ENCODE data around the gene MBD2.
"Not testable (repeated sequence)": the region's sequence is repeated elsewhere in the genome, so short reads cannot be mapped to it uniquely, and the experiment has no call there.

The MBD2 gene, protein sequence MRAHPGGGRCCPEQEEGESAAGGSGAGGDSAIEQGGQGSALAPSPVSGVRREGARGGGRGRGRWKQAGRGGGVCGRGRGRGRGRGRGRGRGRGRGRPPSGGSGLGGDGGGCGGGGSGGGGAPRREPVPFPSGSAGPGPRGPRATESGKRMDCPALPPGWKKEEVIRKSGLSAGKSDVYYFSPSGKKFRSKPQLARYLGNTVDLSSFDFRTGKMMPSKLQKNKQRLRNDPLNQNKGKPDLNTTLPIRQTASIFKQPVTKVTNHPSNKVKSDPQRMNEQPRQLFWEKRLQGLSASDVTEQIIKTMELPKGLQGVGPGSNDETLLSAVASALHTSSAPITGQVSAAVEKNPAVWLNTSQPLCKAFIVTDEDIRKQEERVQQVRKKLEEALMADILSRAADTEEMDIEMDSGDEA

DNA sequence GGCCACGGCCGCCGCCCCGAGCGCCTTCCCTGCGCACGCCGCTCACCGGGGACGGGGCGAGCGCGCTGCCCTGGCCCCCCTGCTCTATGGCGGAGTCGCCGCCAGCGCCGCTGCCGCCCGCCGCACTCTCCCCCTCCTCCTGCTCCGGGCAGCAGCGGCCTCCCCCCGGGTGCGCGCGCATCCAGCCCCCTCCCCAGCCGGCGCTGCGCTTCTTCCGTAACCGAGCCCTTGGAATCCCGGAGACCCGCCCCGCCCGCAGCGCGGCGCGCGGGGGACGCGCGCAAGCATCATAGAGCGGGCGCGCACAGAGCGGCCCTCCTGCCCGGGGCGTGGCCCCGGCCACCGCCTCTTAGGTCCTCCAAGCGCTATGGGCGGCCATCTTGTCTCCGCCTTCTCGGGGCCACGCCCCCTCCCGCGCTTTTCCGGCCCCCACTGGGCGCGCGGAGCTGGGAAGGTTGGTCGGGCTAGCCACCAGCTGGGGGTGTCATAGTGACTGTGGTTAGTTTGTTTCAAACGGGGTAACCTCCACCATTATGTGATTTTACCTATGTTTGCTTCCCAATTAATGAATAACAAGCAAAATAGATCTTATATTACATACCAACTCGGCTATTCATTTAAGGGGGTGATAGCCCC is at the start of gene MBD2:
Gene MBD2 (minus strand): TSS at position 291 of the 636 bp plus-strand sequence. CDS start 110 bp downstream, at position 181.
- DNase-seq = peak; percentile 93

DNA sequence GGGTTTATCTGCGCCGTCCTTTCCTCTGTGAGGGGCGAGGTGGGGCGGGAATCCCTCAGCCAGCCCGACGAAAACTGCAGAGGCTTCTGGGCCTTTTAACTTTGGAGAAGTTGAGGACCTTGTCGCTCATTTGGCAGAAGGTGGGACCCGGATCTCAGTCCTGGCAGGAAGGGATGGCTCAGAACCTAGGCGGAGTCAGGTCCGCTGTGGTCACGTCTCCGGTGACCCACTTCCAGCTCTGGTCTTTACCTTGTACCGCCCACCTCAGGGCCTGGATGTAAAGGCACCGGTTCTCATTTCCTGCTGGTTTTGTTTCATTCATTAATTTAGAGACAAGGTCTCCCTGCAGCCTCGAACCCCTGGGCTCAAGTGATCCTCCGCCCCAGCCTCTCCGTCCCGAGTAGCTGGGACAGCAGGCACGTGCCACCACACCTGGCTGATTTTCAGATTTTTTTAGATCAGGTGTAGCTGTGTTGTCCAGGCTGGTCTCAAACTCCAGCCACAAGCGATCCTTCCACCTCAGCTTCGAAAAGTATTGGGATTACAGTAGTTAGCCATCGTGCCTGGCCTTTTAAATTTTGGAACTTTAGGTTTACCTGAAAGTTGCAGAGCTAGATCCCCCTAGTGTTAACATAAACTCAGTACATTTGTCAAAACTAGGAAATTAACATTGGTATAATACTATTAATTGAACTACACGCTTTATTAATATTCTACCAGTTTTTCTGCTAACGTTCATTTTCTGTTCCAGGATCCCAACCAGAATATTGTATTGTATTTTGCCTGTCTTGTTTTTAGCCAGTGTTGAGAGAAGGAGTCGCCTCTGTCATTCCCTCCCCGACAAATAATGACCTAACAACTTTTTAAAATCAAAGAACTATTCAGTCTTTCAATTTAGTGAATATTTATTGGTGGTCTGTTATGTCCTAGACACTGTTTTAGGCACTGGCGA is 45.7 kb upstream of the MBD2 start:
- peak; percentile 47 for DNase-seq

DNA sequence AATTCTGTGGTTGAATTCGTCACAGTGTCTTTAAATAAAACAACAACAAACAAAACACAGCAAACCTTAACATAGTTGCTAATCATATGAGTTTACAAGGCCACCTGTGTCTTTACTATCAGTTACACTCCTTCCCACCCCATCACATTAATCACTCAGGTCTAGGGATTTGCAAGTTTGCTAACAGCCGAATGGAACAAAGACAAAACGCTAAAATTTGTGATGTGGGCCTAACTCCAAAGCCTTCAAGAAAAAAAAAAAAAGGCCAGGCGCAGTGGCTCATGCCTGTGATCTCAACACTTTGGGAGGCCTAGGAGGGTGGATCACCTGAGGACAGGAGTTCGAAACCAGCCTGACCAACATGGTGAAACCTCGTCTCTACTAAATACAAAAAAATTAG is 44.3 kb upstream of the MBD2 start:
- no peak for DNase-seq

DNA sequence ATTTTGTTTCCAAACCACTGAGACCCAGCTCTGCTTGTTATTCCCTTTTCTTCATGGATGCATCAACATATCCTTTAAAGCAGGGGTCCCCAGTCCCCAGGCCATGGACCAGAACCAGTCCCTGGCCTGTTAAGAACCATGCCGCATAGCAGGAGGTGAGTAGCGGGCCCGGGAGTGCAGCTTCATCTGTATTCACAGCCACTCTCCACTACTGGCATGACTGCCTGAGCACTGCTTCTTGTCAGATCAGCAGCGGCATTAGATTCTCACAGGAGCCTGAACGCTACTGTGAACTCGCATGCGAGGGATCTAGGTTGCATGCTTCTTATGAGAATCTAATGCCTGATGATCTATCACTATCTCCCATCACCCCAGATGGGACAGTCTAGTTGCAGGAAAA is 43.2 kb upstream of the MBD2 start:
- no peak for DNase-seq

DNA sequence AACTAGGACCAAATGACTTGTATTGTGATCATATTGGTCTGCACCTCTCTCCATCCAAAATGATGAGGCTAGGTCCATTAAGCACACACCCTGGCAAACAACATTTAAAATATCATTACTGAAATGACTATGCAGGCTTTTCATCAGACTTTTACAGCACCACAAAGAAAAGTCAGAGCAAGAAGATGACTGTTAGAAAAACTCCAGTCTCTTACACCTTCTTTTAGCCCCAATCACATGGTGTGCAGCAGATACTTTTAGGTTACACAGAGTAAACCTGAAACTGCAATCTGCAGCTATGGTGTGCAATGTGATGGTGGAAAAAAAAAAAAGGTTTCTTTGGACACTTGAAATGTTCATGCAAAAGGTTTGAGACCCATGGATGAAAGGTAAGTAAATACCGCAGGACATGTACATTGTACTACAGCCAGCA is 39.5 kb upstream of the MBD2 start:
- DNase-seq = no peak

DNA sequence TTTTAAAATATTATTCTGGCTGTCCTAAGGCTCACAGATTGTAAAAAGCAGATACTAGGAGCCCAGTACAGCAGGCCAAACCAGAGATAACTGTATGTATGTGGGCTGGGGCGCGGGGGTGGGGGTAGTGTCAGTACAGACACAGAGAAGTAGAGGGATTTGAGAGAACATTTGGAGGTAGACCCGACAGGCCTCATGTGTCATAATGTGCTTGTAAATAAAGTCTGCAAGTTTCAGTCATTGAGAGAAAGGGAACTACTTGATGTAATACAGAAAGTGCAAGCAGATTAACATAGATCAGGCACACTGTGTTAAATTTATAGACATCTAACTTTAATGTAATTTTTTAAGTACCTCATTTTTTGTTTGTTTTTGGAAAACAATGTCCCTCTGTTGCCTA is 37.4 kb upstream of the MBD2 start:
- peak; percentile 66 for DNase-seq

DNA sequence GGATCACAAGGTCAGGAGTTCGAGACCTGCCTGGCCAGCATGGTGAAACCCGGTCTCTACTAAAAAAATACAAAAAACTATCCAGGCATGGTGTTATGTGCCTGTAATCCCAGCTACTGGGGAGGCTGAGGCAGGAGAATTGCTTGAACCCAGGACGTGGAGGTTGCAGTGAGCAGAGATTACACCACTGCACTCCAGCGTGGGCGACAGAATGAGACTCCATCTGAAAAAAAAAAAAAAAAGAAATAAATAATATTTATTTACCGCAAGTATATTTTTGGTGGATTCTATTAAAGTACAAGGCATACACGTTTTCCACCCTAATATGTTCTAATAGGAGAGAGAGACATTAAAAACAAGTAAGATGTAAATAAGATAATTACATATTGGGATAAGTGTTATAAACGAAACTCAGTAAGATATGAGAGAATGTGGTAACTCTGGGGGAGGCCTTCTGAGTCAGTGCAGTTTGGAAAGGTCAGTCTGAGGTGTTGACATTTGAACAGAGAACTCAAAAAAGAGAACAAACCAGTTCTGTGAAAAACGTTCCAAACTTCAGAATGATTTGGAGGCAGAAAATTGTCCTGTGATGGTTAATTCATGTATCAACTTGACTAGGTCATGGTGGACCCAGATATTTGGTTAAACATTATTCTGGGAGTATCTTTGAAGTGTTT is 36.1 kb upstream of the MBD2 start:
- DNase-seq = no peak

DNA sequence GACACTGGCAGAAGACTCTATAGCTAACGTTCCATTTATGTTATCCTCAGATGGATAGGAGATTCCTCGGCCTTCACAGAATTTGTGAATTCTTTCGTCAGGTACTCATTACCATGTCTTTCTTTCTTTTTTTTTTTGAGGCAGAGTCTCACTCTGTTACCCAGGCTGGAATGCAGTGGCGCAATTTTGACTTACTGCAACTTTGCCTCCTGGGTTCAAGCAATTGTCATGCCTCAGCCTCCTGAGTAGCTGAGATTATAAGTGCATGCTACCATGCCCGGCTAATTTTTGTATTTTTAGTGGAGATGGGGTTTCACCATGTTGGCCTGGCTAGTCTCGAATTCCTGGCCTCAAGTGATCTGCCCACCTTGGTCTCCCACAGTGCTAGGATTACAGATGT is 33.3 kb upstream of the MBD2 start:
- DNase-seq = not testable (repeated sequence)

DNA sequence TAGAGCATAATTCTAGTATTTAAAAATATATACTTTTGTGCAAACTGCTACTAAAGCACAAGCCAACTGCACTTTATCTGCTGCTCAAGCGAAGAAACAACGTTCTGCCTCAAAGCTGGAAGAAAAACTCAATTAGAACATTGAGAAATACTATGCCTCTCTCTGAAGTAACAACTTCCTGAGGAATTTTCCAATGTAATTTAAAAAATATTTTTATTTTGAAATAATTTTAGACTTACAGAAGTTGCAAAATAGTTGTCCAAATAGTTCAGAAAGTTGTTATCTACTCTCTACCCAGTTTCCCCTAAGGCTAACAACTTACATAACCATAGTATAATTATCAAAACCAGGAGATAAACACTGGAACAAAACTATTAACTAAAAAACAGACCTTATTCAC is 32.5 kb upstream of the MBD2 start:
- no peak for DNase-seq

DNA sequence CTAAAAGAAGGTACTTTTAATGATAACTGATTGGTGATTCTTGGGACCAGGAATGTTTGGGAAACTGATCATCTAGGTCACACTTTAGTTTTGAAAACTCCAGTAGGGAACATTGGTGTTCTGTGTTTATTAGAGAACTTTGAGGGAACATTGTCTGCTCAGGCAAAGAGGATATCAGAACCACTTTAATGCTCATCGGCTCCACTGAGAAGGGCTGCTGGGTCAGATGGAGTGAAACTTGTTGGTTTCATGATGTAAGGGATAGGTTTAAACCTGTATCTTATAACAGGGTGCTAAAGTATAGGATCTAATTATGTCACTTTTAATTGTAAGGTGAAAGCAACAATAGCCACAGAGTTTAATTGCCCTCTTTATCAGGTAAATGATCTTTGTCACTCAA is 30.7 kb upstream of the MBD2 start:
- no peak for DNase-seq

DNA sequence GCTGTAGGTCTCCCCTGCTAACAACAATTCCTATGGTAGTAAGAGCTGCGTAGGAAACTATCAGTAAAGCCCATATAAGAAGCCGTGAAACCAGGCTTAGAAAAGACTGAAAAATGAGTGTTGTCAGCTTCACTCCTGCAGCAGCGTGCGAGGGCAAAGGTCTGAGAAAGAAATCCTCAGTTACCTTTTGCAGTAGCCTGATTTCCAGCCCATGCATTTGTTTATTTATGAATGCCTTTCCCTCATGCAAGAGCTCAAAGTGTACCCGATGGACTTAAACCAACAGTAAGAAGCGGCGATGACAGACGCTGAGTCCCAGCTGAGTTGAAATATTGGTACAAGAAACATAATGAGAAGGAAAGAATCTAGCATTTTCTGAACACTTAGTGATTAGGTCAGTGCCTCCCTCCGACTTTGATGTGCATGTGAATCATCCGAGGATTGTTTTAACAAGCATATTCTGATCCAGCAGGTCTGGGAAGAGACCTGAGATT is 29.8 kb upstream of the MBD2 start:
- no peak for DNase-seq

DNA sequence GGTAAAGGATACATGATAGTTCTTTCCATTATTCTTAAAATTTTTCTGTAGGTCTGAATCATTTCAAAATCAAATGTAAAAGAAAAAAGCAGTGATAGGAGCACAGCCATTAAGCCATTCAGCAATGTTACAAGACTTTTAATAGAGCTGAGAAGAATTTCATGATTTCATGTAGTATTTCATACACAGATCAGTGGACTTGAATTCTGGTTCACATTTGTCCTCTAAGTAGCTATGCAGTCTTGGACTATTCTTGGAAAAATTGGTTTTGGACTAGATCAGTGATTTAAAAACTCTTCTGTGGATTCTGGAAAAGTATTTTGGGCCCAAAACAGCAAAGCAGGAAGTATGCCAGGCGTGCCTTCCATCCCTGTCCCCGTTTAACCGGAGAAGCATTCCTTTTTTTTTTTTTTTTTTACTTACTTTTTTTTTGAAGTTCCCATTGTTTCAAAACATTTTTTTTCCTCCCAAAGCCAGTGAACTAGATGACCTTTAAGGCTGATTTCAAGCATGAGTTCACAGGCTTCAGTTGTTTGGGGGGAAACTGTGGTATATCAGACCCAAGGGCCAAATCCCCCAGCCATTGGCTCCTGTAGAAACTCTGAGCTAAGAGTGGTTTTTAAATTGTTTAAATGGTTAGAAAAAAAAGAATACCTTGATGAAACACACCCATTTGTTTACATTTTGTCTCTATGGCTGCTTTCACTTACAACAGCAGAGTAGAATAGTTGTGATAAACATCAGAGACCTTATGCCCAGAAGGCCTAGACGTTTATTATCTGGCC is 27.3 kb upstream of the MBD2 start:
- no peak for DNase-seq

DNA sequence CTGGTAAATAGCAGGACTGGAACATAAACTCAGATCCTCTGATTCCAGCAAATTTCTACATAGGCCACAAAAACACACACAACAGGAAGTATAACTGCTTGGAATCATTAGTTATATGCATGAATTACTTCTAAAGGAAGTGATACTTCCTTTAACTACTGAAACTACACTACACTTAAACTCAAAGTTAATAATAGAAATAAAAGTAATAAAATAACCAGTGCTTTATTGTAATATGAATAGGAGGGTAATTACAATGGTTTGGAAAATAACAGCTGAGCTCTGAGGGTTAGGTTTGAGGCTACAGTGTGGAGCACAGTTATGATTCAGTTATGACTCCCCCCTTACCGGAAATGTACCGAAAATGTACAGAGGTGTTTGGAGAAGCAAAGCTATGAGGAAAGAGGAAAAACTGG is 26.4 kb upstream of the MBD2 start:
- DNase-seq = no peak

DNA sequence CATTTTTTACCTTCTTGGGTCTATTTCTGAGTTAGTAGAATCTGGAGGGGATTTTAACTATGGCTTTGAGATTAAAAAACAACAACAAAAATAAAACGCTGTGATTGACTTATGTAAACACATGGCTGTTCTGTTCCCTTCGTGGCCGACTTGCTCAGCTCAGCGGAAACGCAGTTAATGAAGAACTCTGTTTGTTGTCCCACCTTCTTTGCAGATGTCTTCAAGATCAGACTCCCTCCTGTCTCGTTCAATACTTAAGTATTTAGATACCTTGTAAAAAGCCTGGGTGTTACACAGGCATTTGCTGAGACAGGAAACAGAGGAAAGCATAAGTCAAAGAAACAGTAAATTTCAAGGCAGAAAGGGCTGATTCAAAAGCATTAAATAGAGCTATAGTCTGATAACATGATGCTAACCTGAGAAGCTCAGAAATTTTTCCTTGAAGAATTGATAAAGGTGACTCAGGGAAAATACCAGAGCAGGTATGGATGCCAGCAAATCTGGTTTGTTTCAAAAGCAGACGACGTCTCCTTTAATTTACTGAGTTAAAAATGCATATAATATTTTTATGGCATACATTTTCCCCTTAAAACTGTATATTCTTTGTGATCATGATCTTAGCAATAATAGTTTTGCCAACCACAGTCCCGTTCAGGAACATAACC is 23.2 kb upstream of the MBD2 start:
- no peak for DNase-seq

DNA sequence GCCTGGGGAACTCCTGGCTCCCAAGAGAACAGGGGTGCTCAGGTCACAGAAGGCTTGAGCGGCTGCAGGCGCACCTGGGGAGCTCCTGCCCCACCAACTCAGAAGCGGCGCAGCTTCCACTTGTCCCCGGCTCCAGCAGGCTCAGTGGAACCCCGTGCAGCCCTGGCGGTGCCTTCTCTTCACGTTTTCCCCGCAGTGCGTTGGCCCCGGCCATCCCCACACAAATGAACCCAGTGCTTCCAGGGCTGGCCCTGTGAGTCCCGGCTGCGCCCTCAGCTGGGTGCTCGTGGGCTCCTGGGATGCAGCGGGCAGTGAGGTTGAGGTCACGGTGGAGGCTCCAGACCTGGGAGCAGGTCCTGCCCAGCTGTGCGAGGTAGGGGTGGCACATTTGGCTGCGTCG is 17.9 kb upstream of the MBD2 start:
- DNase-seq = no peak

DNA sequence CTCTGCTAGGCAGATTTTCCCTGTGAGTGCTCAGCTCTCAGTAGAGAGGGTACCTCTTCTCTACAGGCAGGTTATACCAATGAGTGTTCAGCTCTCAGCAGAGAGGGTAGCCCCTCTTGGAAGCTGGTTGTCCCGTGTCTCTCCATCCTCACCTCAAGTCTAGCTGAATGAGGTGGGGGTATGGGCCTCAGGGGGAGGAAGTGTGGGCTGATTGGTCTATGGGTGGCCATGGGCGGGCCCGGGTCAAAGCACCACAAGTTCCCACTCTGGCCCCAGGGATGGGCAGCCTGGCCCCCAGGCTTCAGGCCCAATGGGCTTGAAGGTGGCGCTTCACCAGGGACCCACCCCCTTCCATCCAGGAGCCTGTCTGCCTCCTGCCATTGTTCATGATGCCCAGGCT is 17.0 kb upstream of the MBD2 start:
- no peak for DNase-seq

DNA sequence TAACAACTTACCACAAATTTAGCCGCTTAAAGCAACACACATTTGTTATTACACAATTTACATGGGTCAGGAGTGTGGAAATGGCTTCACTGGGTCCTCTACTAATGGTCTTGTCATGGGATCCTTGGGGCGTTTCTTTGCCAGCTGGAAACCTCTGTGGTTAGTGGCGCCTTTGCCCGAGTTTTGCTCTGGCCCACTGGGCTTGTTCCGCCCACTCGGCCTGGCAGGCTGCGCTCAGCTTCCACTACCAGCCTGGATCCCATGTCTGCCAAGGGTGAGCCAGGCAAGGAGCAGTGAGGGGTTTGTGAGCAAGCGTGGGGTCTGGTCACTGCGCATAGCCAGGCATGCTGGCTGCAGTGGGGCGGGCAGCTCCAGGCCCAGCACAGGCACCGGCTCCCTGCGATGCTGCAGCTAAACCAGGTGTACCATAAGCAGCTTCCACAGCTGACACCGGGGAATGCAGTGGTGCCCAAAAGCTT is 16.2 kb upstream of the MBD2 start:
- DNase-seq = no peak

DNA sequence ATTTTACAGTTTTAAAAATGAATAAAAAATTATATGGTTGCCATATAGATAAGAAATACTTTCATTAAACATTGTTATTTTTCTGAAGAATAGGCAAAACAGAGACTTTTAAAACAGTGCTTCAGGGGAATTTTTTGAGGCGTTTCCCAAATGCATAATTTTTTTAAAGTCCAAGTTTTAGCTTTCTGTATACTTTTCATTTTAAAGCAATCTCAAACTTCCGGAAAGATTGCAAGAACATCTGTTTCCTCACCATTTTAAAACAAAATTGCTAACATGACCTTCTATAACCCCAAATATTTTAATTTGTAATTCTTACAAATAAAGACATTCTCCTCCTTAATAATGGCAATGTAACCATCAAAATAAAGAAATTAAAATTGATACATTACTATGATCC is 15.1 kb upstream of the MBD2 start:
- no peak for DNase-seq

DNA sequence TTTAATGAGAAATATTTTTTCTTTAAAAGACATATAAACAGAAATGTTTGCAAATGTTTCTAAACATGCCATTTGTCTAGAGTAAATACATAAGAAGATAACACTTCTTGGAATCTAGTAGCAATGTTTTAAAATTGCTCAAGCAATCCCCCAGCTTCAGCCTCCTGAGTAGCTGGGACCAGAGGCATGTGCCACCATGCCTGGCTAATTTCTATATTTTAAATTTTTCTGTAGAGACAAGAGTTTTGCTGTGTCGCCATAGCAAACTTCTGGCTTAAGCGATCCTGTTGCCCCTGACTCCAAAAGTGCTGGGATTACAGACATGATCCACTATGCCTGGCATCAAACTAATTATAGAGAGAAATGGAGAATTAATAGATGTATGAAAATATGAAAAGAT is 14.6 kb upstream of the MBD2 start:
- no peak for DNase-seq

DNA sequence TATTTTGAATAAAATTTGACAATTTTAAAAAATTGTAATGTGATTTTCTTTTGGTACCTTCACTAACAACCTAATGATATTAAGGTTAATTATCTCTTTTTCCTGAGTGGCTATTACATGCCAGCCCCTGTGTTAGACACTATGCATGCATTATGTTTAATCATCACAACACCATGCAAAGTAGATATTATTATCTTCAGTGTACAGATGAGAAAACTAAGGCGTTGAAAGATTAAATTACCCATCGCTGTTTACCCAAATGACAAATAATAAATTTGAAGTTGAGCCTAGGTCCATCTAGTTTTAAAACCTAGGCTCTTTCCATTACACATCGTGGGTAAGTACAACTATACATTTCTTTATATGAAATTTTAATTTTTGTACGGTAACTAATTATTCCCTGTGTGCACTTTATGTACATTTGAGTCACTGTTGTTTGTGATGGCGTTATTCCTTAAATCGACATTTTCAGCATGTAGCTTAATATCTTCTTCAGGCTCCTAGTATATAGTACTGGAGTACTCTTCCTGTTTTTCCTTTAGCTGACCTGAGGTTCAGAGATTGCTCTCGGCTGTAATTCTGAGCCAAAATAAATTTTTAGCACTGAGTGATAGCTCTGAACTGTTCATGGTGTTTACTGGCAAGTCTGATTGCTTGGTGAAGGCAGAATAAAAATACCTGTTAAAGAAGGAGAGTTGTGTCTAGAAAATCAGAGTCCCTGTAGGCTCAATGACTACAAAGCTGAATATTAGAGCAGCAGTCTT is 13.9 kb upstream of the MBD2 start:
- no peak for DNase-seq
